ENCODE measurements around the gene BDNF.

GRCh38 chr11:27610946-27611345 lies 89.3 kb downstream of the BDNF start:
- no peak for TF ChIP-seq CTCF (conservative IDR thresholded peaks at IDR 0.05)
- TF ChIP-seq ZFX (IDR thresholded peaks at IDR 0.05): no peak

Data from C4-2B (cell line).